NB4 (cell line): Measurements from ENCODE around the gene TMEM52B.

Experiments
- POLR2A ChIP-seq: IDR thresholded peaks from 2 replicates; pipeline ENCODE4 v1.6.1; 2011; ENCODE audit warnings: mild to moderate bottlenecking; ENCODE audit not compliant: insufficient read length; ENCODE audit errors: extremely low read depth
- TF ChIP-seq, protein P1 (sequence below): IDR thresholded peaks from one replicate; pipeline ENCODE4 v1.5.1; 2012; ENCODE audit warnings: low read depth, low read length

DNA sequence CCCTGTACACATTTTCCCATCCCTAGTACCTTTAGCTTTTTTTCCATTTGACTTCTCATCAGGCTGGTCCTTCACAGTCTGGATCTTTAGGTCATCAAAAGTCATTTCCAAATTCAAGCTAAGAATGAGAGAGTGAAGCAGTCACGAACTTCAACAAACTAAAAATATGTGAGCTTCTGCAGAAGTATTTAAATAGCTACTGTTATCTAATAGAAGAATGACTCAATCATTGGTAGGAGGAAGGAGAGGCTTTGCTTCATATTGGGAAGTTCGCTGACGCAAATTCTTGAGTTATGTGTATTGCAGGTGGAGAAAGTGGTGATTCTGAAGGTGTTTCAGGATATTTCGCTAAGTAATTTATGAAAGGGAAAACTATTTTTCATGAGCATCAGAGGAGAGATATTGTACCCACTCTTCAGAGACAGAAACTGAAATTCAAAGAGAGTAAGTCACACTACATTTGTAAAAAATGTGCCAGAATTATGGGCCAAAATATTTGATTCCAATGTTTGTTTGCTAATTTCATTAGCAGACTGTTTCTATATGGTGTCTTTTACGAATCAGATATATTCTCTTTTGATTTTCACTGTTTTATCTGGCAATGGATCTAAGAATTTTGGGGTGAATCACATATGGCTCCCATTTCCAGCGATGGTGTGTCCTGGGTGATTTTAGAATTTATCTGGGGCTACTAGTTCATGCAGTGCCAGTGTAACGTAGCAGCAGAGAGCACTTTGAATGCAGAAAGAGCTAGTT, 6.7 kb upstream of the TMEM52B start, which contains the start of gene OLR1:
- TF ChIP-seq, protein P1, sequence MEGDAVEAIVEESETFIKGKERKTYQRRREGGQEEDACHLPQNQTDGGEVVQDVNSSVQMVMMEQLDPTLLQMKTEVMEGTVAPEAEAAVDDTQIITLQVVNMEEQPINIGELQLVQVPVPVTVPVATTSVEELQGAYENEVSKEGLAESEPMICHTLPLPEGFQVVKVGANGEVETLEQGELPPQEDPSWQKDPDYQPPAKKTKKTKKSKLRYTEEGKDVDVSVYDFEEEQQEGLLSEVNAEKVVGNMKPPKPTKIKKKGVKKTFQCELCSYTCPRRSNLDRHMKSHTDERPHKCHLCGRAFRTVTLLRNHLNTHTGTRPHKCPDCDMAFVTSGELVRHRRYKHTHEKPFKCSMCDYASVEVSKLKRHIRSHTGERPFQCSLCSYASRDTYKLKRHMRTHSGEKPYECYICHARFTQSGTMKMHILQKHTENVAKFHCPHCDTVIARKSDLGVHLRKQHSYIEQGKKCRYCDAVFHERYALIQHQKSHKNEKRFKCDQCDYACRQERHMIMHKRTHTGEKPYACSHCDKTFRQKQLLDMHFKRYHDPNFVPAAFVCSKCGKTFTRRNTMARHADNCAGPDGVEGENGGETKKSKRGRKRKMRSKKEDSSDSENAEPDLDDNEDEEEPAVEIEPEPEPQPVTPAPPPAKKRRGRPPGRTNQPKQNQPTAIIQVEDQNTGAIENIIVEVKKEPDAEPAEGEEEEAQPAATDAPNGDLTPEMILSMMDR: no peak
- TF ChIP-seq POLR2A: no peak
